8988T (cell line): Measurements from ENCODE around the gene SH3RF3.
"Not testable (repeated sequence)": the region's sequence is repeated elsewhere in the genome, so short reads cannot be mapped to it uniquely, and the experiment has no call there.

Experiments
- DNase-seq: peaks from one replicate; pipeline ENCODE4 v3.0.0; 2011

The SH3RF3 gene

GRCh38 chr2:109535217-109535946, 406.4 kb downstream of the SH3RF3 start:
- DNase-seq: no peak

GRCh38 chr2:109536556-109536955, 407.6 kb downstream of the SH3RF3 start:
- DNase-seq: not testable (repeated sequence)

GRCh38 chr2:109537565-109538222, 408.7 kb downstream of the SH3RF3 start:
- DNase-seq: no peak

GRCh38 chr2:109538546-109538945, 409.5 kb downstream of the SH3RF3 start:
- DNase-seq: no peak

- no peak for DNase-seq
Measured at GRCh38 chr2:109542384-109542783, 413.4 kb downstream of the SH3RF3 start.

- DNase-seq: no peak
Measured at GRCh38 chr2:109545828-109546713, 417.1 kb downstream of the SH3RF3 start.

- DNase-seq: no peak
Measured at GRCh38 chr2:109547280-109547679, 418.3 kb downstream of the SH3RF3 start.

GRCh38 chr2:109549016-109549590, 420.1 kb downstream of the SH3RF3 start:
- DNase-seq: no peak
